Stimulated activated CD4-positive, alpha-beta T cell treated with anti-CD3 and anti-CD28 coated beads, Interleukin-1b, Interleukin-23, amount 100 ng/mL, for 4 hours (primary cell): Measurements from ENCODE around the gene WDR6.
A peak's percentile ranks its signal among the peaks of the same experiment; 100 is the strongest.

Experiments
- DNase-seq, 2 donors: peaks; one replicate each; pipeline ENCODE4 v3.0.0-alpha.2; 2020; ENCODE audit warnings: low read depth in 2 of 2

Gene WDR6

GRCh38 chr3:49027634-49028033 lies 20.4 kb downstream of the WDR6 start:
- DNase-seq = no peak

- DNase-seq = no peak
Measured at GRCh38 chr3:49028298-49028672, 21.1 kb downstream of the WDR6 start.

DNA sequence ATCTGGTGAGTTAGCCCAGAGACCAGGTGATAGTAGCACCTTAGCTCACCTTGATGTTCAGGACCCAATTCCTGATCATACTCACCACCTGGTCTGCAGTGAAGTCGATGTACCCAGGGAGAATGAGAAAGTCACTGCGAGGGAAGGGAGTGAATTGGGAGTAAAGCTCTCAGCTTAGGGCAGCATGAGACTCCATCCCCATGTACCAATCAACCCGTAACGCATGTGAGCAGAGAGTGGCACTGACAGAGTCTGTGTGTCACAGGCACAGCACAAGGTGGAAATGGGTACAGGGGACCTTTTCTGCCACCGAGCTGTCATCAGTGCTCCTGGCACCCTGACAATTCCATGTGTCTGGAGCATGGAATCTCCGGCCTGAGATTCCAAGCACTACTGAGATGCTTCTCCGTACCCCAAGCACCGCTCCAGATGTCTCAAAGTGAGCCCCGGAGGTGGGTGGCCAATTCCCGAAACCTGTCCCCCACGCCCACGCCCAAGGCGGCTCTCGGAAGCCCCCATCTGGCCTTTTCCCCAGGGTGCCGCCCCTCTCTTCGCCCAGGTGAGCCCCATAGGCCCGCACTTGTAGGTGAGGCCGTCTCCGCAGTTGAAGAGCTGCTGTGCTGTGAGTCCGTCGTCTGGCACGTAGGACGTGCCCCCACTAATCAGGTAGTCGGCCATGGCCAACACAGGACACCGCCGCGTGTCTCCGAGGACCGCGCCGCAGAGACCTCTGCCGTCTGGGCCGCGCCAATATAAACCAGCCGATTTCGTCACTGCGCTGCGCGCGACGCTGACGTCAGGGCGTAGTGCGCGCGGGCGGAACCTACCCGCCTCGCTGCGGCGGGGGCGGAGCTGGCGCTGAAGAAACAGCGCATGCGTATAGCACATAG lies 21.7 kb downstream of the WDR6 start, which contains the start of gene IMPDH2:
TSS of gene IMPDH2 (minus strand) at position 726 of the 890 bp plus-strand sequence. CDS start at position 678, 48 bp downstream.
- DNase-seq = peak; percentile 89 to 92

- DNase-seq = no peak
Measured at GRCh38 chr3:49029563-49029884, 22.3 kb downstream of the WDR6 start.

DNA sequence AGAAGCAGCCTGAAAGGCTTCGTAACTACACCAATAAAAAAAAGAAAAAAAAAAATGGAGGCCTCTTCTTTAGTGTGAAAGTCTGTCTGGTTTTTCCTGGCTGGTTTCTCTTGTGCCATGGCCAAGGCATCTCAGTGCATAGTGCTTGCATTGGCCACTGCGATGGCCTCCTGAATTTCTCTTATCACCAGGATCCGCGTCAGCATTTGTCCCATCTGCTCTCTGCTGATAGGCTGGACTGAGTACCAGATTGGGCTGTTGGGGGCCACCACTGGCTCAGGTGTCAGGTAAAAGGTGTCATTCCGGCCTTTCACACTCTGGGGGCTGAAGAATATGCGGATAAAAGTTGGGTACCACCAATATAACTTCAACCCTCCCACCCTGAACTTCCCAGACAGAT lies 23.1 kb downstream of the WDR6 start:
- no peak for DNase-seq

- no peak for DNase-seq
Measured at GRCh38 chr3:49032646-49033304, 25.6 kb downstream of the WDR6 start.

DNA sequence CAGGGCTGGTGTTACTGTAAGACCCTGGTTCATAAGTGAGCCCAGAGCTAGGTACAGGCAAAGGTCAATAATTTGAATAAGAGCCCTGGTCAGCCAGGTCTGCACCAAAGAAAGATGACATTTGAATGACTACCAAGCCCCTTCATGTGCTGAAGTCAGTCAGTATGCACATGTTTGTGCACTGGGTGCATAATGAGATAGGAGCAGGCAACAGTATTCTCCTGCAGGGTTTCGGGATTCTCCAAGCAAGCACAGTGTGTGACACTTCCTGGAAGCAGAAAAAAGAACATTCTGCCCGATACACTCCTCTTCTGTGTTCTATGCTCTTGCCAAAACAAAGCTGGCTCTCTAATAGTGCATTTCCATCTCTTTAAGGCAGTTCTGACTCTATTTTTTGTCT lies 27.5 kb downstream of the WDR6 start:
- no peak for DNase-seq

- no peak for DNase-seq
Measured at GRCh38 chr3:49035281-49035680, 28.1 kb downstream of the WDR6 start.

DNA sequence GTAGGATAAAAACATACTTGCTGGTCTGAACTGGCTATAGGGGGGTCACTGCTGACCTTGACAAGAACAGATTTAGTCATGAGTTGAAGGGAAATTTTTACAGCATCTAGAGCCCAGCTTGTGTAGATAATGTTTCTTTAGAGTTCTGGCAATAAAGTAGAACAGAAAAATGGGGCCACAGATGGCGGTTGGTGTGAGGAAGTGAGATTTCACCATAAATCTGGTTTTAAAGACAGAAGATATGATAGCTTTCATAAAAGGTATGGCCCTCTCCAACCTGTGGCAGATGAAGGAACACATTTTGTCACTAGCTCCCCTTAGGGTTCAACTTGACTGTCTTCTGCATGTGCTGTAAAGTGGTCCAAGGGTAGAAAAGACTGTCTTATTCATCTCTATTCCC lies 46.4 kb downstream of the WDR6 start:
- DNase-seq = no peak

GRCh38 chr3:49054344-49054862 lies 47.2 kb downstream of the WDR6 start:
- no peak for DNase-seq

DNA sequence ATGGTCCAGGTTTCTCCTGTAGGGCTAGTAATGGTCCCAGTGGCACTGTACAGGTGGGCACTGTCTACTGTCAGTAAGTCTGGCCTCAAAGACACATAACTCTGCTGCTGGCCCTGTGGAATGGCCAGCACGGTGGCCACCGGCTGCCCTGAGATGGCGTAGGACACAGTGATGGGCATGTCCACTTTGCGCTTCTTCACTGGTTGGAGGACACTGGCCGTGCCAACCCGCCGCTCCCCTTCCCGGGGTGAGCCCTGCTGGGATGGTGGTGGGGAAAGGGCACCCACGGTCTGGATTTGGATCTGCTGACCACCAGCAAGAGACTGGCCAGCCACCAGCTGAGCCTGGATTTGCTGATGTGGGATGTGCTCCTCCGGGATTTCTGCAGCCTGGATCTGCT lies 50.1 kb downstream of the WDR6 start:
- DNase-seq = no peak

DNA sequence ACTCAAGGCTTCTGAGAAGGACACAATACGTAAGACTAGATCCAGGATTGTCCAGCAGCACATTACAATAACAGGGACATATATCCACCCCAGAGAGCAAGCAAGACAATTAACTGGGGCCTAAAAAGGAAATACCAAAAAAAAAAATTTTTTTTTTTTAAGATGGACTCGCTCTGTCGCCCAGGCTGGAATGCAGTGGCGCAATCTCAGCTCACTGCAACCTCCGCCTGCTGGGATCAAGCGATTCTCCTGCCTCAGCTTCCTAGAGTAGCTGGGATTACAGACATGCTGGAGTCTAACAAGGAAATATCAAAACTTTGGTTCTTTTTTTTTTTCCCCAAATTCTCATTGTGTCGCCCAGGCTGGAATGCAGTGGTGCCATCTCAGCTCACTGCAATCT lies 50.8 kb downstream of the WDR6 start:
- DNase-seq = no peak
